Tibial artery (tissue), 4 donors: Measurements from ENCODE around the gene P2RY10.

ENCODE experiments used
- DNase-seq, 2 donors: peaks; one replicate each; pipeline ENCODE4 v3.0.0-alpha.2; 2019
- H3K27ac ChIP-seq, 2 donors: fragments of 200-600 bp; sonication (generic) in 1 of 2; 1 replicate in 1 of 2; 2 replicates in 1 of 2; pipeline ENCODE4 v1.5.1; 2018 to 2019; ENCODE audit warnings: mild to moderate bottlenecking in 1 of 2
- H3K27me3 ChIP-seq, 2 donors: fragments of 200-600 bp; sonication (generic) in 1 of 2; one replicate each; pipeline versions ENCODE4 v1.5.1 to v1.6.0; 2016 to 2019
- H3K36me3 ChIP-seq, 3 donors: fragments of 200-600 bp; sonication (generic) in 2 of 3; one replicate each; pipeline ENCODE4 v1.5.1; 2016 to 2019; ENCODE audit warnings: mild to moderate bottlenecking in 2 of 3
- H3K4me1 ChIP-seq, 4 donors: fragments of 200-600 bp; sonication (generic) in 2 of 4; 1 replicate in 3 of 4; 2 replicates in 1 of 4; pipeline ENCODE4 v1.5.1; 2016 to 2019
- H3K4me3 ChIP-seq, 2 donors: fragments of 200-600 bp; sonication (generic) in 1 of 2; 1 replicate in 1 of 2; 2 replicates in 1 of 2; pipeline ENCODE4 v1.5.1; 2018 to 2019; ENCODE audit warnings: mild to moderate bottlenecking in 2 of 2
- H3K9me3 ChIP-seq, 3 donors: fragments of 200-600 bp; sonication (generic) in 1 of 3; one replicate each; pipeline ENCODE4 v1.5.1; 2016 to 2019
- intact Hi-C: fragments of 100-400 bp; cut with DNase I; formaldehyde crosslinking; loops from one replicate; pipeline ENCODE4 v1.15.0; 2023; ENCODE audit warnings: low total_unique reads
- TF ChIP-seq, protein P1 (sequence below), 2 experiments: fragments of 200-600 bp in 1 of 2; fragments of 450-650 bp in 1 of 2; IDR thresholded peaks; one replicate each; pipeline ENCODE4 v1.5.1; 2017 to 2019; ENCODE audit warnings: antibody characterized with exemption in 2 of 2, mild to moderate bottlenecking in 1 of 2, moderate library complexity in 1 of 2

The P2RY10 gene

DNA sequence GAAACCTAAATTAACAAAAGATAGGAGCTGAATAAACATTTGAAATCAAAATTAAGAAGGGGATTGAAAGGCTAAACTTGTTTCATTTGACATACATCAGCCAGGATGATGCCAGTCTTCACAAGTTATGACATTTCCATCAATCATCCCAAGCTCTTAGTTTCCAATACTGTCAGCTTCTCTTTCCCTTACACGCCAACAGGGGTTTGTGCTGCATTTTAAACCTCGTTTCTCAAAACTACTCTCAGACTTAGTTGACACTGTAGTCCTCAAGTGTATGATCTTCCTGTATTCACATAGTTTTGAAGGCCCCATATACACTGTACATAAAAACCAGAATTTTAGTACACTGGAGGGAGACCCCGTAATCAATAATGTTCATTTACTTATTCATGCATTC is 840 bp upstream of the P2RY10 start:
- TF ChIP-seq, protein P1, sequence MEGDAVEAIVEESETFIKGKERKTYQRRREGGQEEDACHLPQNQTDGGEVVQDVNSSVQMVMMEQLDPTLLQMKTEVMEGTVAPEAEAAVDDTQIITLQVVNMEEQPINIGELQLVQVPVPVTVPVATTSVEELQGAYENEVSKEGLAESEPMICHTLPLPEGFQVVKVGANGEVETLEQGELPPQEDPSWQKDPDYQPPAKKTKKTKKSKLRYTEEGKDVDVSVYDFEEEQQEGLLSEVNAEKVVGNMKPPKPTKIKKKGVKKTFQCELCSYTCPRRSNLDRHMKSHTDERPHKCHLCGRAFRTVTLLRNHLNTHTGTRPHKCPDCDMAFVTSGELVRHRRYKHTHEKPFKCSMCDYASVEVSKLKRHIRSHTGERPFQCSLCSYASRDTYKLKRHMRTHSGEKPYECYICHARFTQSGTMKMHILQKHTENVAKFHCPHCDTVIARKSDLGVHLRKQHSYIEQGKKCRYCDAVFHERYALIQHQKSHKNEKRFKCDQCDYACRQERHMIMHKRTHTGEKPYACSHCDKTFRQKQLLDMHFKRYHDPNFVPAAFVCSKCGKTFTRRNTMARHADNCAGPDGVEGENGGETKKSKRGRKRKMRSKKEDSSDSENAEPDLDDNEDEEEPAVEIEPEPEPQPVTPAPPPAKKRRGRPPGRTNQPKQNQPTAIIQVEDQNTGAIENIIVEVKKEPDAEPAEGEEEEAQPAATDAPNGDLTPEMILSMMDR (IDR thresholded peaks at IDR 0.05): no peak
- Histone ChIP-seq H3K4me1 (no peaks in the 10 kb centered on the region), H3K27ac (no peak overlapping the region), H3K4me3 (no peak overlapping the region), H3K36me3 (no peaks in the 10 kb centered on the region), H3K27me3 (no peaks in the 10 kb centered on the region), H3K9me3 (no peaks in the 10 kb centered on the region)
- intact Hi-C loops: no loop called here
- no peak for DNase-seq

DNA sequence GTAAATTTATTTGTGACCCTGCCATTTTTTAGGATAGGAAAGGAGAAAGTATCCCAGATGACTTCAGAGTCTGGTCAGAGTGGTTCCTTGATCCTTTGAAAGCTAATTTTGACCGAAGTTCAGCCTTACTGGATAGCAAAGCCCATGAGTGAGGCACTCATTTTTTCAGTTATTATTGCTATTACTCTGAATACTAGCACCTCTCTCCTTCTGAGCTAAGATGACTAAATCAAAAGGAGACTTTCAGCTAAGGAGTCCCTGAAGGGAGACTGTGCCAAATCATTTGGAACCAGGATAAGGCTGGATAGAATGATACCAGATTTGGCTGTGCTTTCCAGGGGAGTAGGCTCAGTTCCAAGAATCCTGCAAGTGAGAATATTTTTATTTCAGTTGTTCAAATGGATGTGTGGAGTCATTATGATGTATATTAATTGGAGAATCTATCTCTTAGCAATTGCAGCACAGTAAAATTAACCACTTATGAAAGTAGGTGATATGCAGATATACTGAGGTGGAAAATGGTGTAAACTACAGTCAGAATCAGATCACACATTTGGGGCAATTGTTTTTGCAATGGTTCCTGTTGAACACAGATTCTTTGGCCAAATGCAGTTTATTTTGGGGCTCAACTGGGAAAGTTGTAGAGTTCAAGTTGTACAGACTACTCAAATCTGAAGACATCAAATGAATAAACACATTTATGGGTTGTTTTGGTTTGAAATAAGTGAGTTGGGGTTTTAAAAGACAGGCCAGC is 1.2 kb downstream of the P2RY10 start:
- intact Hi-C loops: no loop called here
- H3K36me3 ChIP-seq: no peaks in the 10 kb centered on the region
- no peak overlapping the region for H3K27ac ChIP-seq
- H3K9me3 ChIP-seq: no peaks in the 10 kb centered on the region
- no peak for DNase-seq
- no peaks in the 10 kb centered on the region for H3K4me1 ChIP-seq
- TF ChIP-seq, protein P1 (IDR thresholded peaks at IDR 0.05): no peak
- H3K4me3 ChIP-seq: no peak overlapping the region
- no peaks in the 10 kb centered on the region for H3K27me3 ChIP-seq

GRCh38 chrX:78950009-78950835 is 5.0 kb downstream of the P2RY10 start:
- Histone ChIP-seq H3K36me3 (no peaks in the 10 kb centered on the region), H3K4me1 (no peaks in the 10 kb centered on the region), H3K27me3 (no peaks in the 10 kb centered on the region), H3K9me3 (no peaks in the 10 kb centered on the region), H3K27ac (no peak overlapping the region), H3K4me3 (no peak overlapping the region)
- TF ChIP-seq, protein P1 (IDR thresholded peaks at IDR 0.05): no peak
- intact Hi-C loops: no loop called here
- DNase-seq: no peak

GRCh38 chrX:78957049-78957767 is 12.0 kb downstream of the P2RY10 start:
- intact Hi-C loops: no loop called here

DNA sequence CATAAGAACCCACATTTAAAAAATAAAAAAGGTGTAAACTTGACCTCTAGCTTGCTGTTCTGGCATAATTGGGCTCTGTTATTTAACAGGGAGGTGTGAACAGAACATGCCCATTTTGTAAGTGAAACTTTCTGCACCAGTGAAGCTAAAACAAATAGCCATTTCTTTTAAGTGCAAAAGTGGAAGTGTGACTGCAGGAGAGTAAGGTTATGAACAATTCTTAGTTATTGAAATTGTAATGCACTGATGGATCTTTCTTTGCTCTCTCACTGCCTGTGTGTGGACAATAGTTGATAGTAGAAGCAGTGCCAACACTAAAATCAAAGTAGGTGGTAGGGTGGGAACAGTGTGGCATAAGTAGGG is 12.6 kb downstream of the P2RY10 start:
- Histone ChIP-seq H3K9me3 (no peaks in the 10 kb centered on the region), H3K27me3 (no peaks in the 10 kb centered on the region), H3K36me3 (no peaks in the 10 kb centered on the region), H3K4me1 (no peaks in the 10 kb centered on the region), H3K27ac (no peak overlapping the region), H3K4me3 (no peak overlapping the region)
- TF ChIP-seq, protein P1 (IDR thresholded peaks at IDR 0.05): no peak
- intact Hi-C loops: no loop called here
- no peak for DNase-seq

More at GRCh38 chrX:78957049-78957767, 12.0 kb downstream of the P2RY10 start:
- Histone ChIP-seq H3K27me3 (no peaks in the 10 kb centered on the region), H3K4me1 (no peaks in the 10 kb centered on the region), H3K9me3 (no peaks in the 10 kb centered on the region), H3K36me3 (no peaks in the 10 kb centered on the region), H3K27ac (no peak overlapping the region), H3K4me3 (no peak overlapping the region)
- no peak for DNase-seq
- TF ChIP-seq, protein P1 (IDR thresholded peaks at IDR 0.05): no peak
